Measurements from ENCODE around the gene ACAD11.
"Not testable (repeated sequence)": the region's sequence is repeated elsewhere in the genome, so short reads cannot be mapped to it uniquely, and the experiment has no call there.

The ACAD11 gene

GRCh38 chr3:132570016-132570415 is 89.6 kb downstream of the ACAD11 start:
- Histone ChIP-seq H3K36me3 (ENCODE audit: control insufficient read depth, insufficient read depth, low read length) (no peaks in the 10 kb centered on the region), H3K27me3 (ENCODE audit: control insufficient read depth, insufficient read depth, low read length) (no peaks in the 10 kb centered on the region), H3K9me3 (ENCODE audit: control insufficient read depth, insufficient read depth, low read length) (no peaks in the 10 kb centered on the region), H3K27ac (ENCODE audit: low read depth, low read length) (no peak overlapping the region), H3K9ac (ENCODE audit: low read depth, low read length) (no peak overlapping the region), H3K4me3 (ENCODE audit: low read depth, low read length) (no peak overlapping the region), H3K4me1 (ENCODE audit: control insufficient read depth, insufficient read depth, low read length) (no peaks in the 10 kb centered on the region)

- Histone ChIP-seq H3K27me3 (ENCODE audit: control insufficient read depth, insufficient read depth, low read length) (no peaks in the 10 kb centered on the region), H3K36me3 (ENCODE audit: control insufficient read depth, insufficient read depth, low read length) (no peaks in the 10 kb centered on the region), H3K4me3 (ENCODE audit: low read depth, low read length) (no peak overlapping the region), H3K9ac (ENCODE audit: low read depth, low read length) (no peak overlapping the region), H3K4me1 (ENCODE audit: control insufficient read depth, insufficient read depth, low read length) (no peaks in the 10 kb centered on the region), H3K27ac (ENCODE audit: low read depth, low read length) (no peak overlapping the region), H3K9me3 (ENCODE audit: control insufficient read depth, insufficient read depth, low read length) (no peaks in the 10 kb centered on the region)
These were observed 90.0 kb downstream of the ACAD11 start for GRCh38 chr3:132569580-132569979.

- H3K27me3 ChIP-seq (ENCODE audit: control insufficient read depth, insufficient read depth, low read length), result no peaks in the 10 kb centered on the region
- no peak overlapping the region for H3K9ac ChIP-seq (ENCODE audit: low read depth, low read length)
- H3K4me1 ChIP-seq (ENCODE audit: control insufficient read depth, insufficient read depth, low read length), result no peaks in the 10 kb centered on the region
- no peak overlapping the region for H3K4me3 ChIP-seq (ENCODE audit: low read depth, low read length)
- no peaks in the 10 kb centered on the region for H3K36me3 ChIP-seq (ENCODE audit: control insufficient read depth, insufficient read depth, low read length)
- H3K9me3 ChIP-seq (ENCODE audit: control insufficient read depth, insufficient read depth, low read length), result no peaks in the 10 kb centered on the region
- H3K27ac ChIP-seq (ENCODE audit: low read depth, low read length), result no peak overlapping the region
These were observed 90.5 kb downstream of the ACAD11 start for GRCh38 chr3:132569153-132569552.

GRCh38 chr3:132568422-132568821 is 91.2 kb downstream of the ACAD11 start:
- Histone ChIP-seq H3K36me3 (ENCODE audit: control insufficient read depth, insufficient read depth, low read length) (no peaks in the 10 kb centered on the region), H3K9me3 (ENCODE audit: control insufficient read depth, insufficient read depth, low read length) (no peaks in the 10 kb centered on the region), H3K27me3 (ENCODE audit: control insufficient read depth, insufficient read depth, low read length) (no peaks in the 10 kb centered on the region), H3K4me1 (ENCODE audit: control insufficient read depth, insufficient read depth, low read length) (no peaks in the 10 kb centered on the region), H3K4me3 (ENCODE audit: low read depth, low read length) (no peak overlapping the region), H3K9ac (ENCODE audit: low read depth, low read length) (no peak overlapping the region), H3K27ac (ENCODE audit: low read depth, low read length) (no peak overlapping the region)

- Histone ChIP-seq H3K27ac (ENCODE audit: low read depth, low read length) (no peak overlapping the region), H3K9me3 (ENCODE audit: control insufficient read depth, insufficient read depth, low read length) (no peaks in the 10 kb centered on the region), H3K27me3 (ENCODE audit: control insufficient read depth, insufficient read depth, low read length) (no peaks in the 10 kb centered on the region), H3K4me3 (ENCODE audit: low read depth, low read length) (no peak overlapping the region), H3K4me1 (ENCODE audit: control insufficient read depth, insufficient read depth, low read length) (peaks cover 3% of the 10 kb centered on the region; the same call in 1 of the 2 replicates), H3K36me3 (ENCODE audit: control insufficient read depth, insufficient read depth, low read length) (peaks cover under 1% of the 10 kb centered on the region; the same call in 1 of the 2 replicates), H3K9ac (ENCODE audit: low read depth, low read length) (no peak overlapping the region)
These were observed 95.5 kb downstream of the ACAD11 start for GRCh38 chr3:132564070-132564465.

- H3K9ac ChIP-seq (ENCODE audit: low read depth, low read length), result no peak overlapping the region
- H3K27ac ChIP-seq (ENCODE audit: low read depth, low read length), result no peak overlapping the region
- no peaks in the 10 kb centered on the region for H3K9me3 ChIP-seq (ENCODE audit: control insufficient read depth, insufficient read depth, low read length)
- peaks cover 3% of the 10 kb centered on the region; the same call in 1 of the 2 replicates for H3K4me1 ChIP-seq (ENCODE audit: control insufficient read depth, insufficient read depth, low read length)
- peaks cover 4% of the 10 kb centered on the region; the same call in 1 of the 2 replicates for H3K36me3 ChIP-seq (ENCODE audit: control insufficient read depth, insufficient read depth, low read length)
- no peaks in the 10 kb centered on the region for H3K27me3 ChIP-seq (ENCODE audit: control insufficient read depth, insufficient read depth, low read length)
- H3K4me3 ChIP-seq (ENCODE audit: low read depth, low read length), result no peak overlapping the region
These were observed 96.1 kb downstream of the ACAD11 start for GRCh38 chr3:132563420-132564069.

GRCh38 chr3:132561003-132561402 is 98.6 kb downstream of the ACAD11 start:
- Histone ChIP-seq H3K9ac (ENCODE audit: low read depth, low read length) (no peak overlapping the region), H3K36me3 (ENCODE audit: control insufficient read depth, insufficient read depth, low read length) (peaks cover 4% of the 10 kb centered on the region; the same call in 1 of the 2 replicates), H3K9me3 (ENCODE audit: control insufficient read depth, insufficient read depth, low read length) (no peaks in the 10 kb centered on the region), H3K4me1 (ENCODE audit: control insufficient read depth, insufficient read depth, low read length) (peaks cover 3% of the 10 kb centered on the region; the same call in 1 of the 2 replicates), H3K27ac (ENCODE audit: low read depth, low read length) (no peak overlapping the region), H3K4me3 (ENCODE audit: low read depth, low read length) (no peak overlapping the region), H3K27me3 (ENCODE audit: control insufficient read depth, insufficient read depth, low read length) (no peaks in the 10 kb centered on the region)

- no peaks in the 10 kb centered on the region for H3K9me3 ChIP-seq (ENCODE audit: control insufficient read depth, insufficient read depth, low read length)
- H3K27me3 ChIP-seq (ENCODE audit: control insufficient read depth, insufficient read depth, low read length), result no peaks in the 10 kb centered on the region
- no peak overlapping the region for H3K27ac ChIP-seq (ENCODE audit: low read depth, low read length)
- H3K36me3 ChIP-seq (ENCODE audit: control insufficient read depth, insufficient read depth, low read length), result peaks cover 4% of the 10 kb centered on the region; the same call in 1 of the 2 replicates
- peaks cover 13% of the 10 kb centered on the region for H3K4me1 ChIP-seq (ENCODE audit: control insufficient read depth, insufficient read depth, low read length)
- H3K9ac ChIP-seq (ENCODE audit: low read depth, low read length), result no peak overlapping the region
- no peak overlapping the region for H3K4me3 ChIP-seq (ENCODE audit: low read depth, low read length)
These were observed 103.0 kb downstream of the ACAD11 start for GRCh38 chr3:132556508-132557159.

GRCh38 chr3:132556036-132556386 is 103.6 kb downstream of the ACAD11 start:
- not testable (repeated sequence) for H3K9me3 ChIP-seq (ENCODE audit: control insufficient read depth, insufficient read depth, low read length); H3K4me3 ChIP-seq (ENCODE audit: low read depth, low read length); H3K27ac ChIP-seq (ENCODE audit: low read depth, low read length); H3K27me3 ChIP-seq (ENCODE audit: control insufficient read depth, insufficient read depth, low read length); H3K9ac ChIP-seq (ENCODE audit: low read depth, low read length); H3K36me3 ChIP-seq (ENCODE audit: control insufficient read depth, insufficient read depth, low read length)
- H3K4me1 ChIP-seq (ENCODE audit: control insufficient read depth, insufficient read depth, low read length), result peaks cover 13% of the 10 kb centered on the region

GRCh38 chr3:132555306-132556035 is 104.1 kb downstream of the ACAD11 start:
- no peaks in the 10 kb centered on the region for H3K27me3 ChIP-seq (ENCODE audit: control insufficient read depth, insufficient read depth, low read length)
- no peak overlapping the region for H3K4me3 ChIP-seq (ENCODE audit: low read depth, low read length)
- H3K36me3 ChIP-seq (ENCODE audit: control insufficient read depth, insufficient read depth, low read length), result peaks cover 4% of the 10 kb centered on the region; the same call in 1 of the 2 replicates
- H3K4me1 ChIP-seq (ENCODE audit: control insufficient read depth, insufficient read depth, low read length), result peaks cover 10% of the 10 kb centered on the region
- no peaks in the 10 kb centered on the region for H3K9me3 ChIP-seq (ENCODE audit: control insufficient read depth, insufficient read depth, low read length)
- no peak overlapping the region for H3K9ac ChIP-seq (ENCODE audit: low read depth, low read length)
- H3K27ac ChIP-seq (ENCODE audit: low read depth, low read length), result no peak overlapping the region

- no peak overlapping the region for H3K27ac ChIP-seq (ENCODE audit: low read depth, low read length)
- no peak overlapping the region for H3K4me3 ChIP-seq (ENCODE audit: low read depth, low read length)
- peaks cover 4% of the 10 kb centered on the region; the same call in 1 of the 2 replicates for H3K36me3 ChIP-seq (ENCODE audit: control insufficient read depth, insufficient read depth, low read length)
- no peaks in the 10 kb centered on the region for H3K9me3 ChIP-seq (ENCODE audit: control insufficient read depth, insufficient read depth, low read length)
- H3K9ac ChIP-seq (ENCODE audit: low read depth, low read length), result no peak overlapping the region
- H3K4me1 ChIP-seq (ENCODE audit: control insufficient read depth, insufficient read depth, low read length), result peaks cover 10% of the 10 kb centered on the region
- no peaks in the 10 kb centered on the region for H3K27me3 ChIP-seq (ENCODE audit: control insufficient read depth, insufficient read depth, low read length)
These were observed 105.2 kb downstream of the ACAD11 start for GRCh38 chr3:132554437-132554836.
